GM12891 (cell line): Measurements from ENCODE around the gene NAP1L2. TPM values are rescaled to one million over a fixed set of nuclear protein-coding genes. Genes with fewer than 3 reads are reported as not detected.
"Not testable (repeated sequence)": the region's sequence is repeated elsewhere in the genome, so short reads cannot be mapped to it uniquely, and the experiment has no call there.

Source experiments
- DNase-seq: peaks from one replicate; pipeline ENCODE4 v3.0.0; 2011; ENCODE audit warnings: low spot score; ENCODE audit not compliant: insufficient read length
- FAIRE-seq: peaks from 2 replicates; lab custom pipeline; 2011; peaks lifted over from hg19 to GRCh38; lab: Jason Lieb, UNC
- PAX5 ChIP-seq: IDR thresholded peaks from 2 replicates; pipeline ENCODE4 v1.6.1; 2011; ENCODE audit warnings: low read length, moderate library complexity, mild to moderate bottlenecking; ENCODE audit not compliant: insufficient read depth, severe bottlenecking
- POLR2A ChIP-seq: IDR thresholded peaks from 2 replicates; pipeline ENCODE4 v1.6.1; 2011; ENCODE audit warnings: low read depth, low read length, control low read depth
- POLR2AphosphoS5 ChIP-seq: IDR thresholded peaks from 2 replicates; pipeline ENCODE4 v1.6.1; 2011; ENCODE audit warnings: low read depth, low read length, control low read depth
- POU2F2 ChIP-seq: IDR thresholded peaks from 2 replicates; pipeline ENCODE4 v1.6.1; 2011; ENCODE audit warnings: low read depth, mild to moderate bottlenecking, control low read depth, low read length, moderate library complexity
- SPI1 ChIP-seq: IDR thresholded peaks from 2 replicates; pipeline ENCODE4 v1.6.1; 2011; ENCODE audit warnings: low read depth, low read length, control low read depth
- TAF1 ChIP-seq: IDR thresholded peaks from 2 replicates; pipeline ENCODE4 v1.6.1; 2011; ENCODE audit warnings: low read depth, low read length, control low read depth
- polyA plus RNA-seq: library from polyadenylated mRNA; unstranded; fragments of >200 nt; gene quantifications from one replicate; pipeline ENCODE4 v1.2.1, GENCODE V29; 2012; ENCODE audit warnings: low read depth, missing spikeins, inconsistent platforms; ENCODE audit not compliant: missing spikeins

Gene NAP1L2
- polyA plus RNA-seq, result 0.04 TPM

GRCh38 chrX:73214426-73215094, at the start of gene NAP1L2:
Gene NAP1L2 (minus strand): TSS chrX:73214851. CDS start chrX:73214492, 359 bp downstream.
- FAIRE-seq (no peak), DNase-seq (no peak)
- no peak for TF ChIP-seq POLR2AphosphoS5
- TF ChIP-seq PAX5, result no peak
- TF ChIP-seq SPI1, result no peak
- no peak for TF ChIP-seq TAF1
- TF ChIP-seq POLR2A, result no peak
- no peak for TF ChIP-seq POU2F2

DNA sequence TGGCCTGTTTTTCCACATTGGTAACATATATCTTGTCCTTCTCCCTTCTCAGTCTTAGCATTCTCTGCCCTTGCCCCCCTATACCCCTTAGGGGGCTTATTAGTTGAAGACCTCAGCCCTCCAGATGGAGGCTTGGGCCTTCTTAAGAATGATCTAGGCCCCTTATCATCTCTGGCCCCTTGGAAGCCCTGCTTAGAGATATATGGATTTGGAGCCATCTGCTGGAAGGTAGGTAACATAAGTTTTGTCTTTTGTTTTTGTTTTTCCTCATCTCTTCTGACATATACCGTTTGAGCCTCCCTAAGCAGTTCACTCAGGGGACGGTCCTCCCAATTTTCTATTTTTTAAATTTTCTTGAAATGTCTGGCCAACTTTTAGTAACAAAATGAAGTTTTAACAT, 48.3 kb upstream of the NAP1L2 start:
- DNase-seq, result no peak
- TF ChIP-seq POLR2AphosphoS5, result no peak
- no peak for TF ChIP-seq POLR2A
- TF ChIP-seq PAX5, result no peak
- no peak for TF ChIP-seq TAF1
- TF ChIP-seq POU2F2, result no peak
- TF ChIP-seq SPI1, result no peak
- FAIRE-seq, result no peak

- DNase-seq (no peak), FAIRE-seq (no peak)
- TF ChIP-seq POU2F2, result no peak
- TF ChIP-seq SPI1, result no peak
- TF ChIP-seq TAF1, result no peak
- TF ChIP-seq POLR2A, result no peak
- TF ChIP-seq PAX5, result no peak
- TF ChIP-seq POLR2AphosphoS5, result no peak
Observed at GRCh38 chrX:73239242-73239641, 24.6 kb upstream of the NAP1L2 start.

- TF ChIP-seq POU2F2 (no peak), PAX5 (no peak), POLR2AphosphoS5 (no peak), TAF1 (no peak), POLR2A (no peak), SPI1 (no peak)
- DNase-seq, result no peak
- FAIRE-seq, result no peak
Observed at GRCh38 chrX:73217621-73218020, 3.0 kb upstream of the NAP1L2 start.

GRCh38 chrX:73215246-73215645, 595 bp upstream of the NAP1L2 start:
- TF ChIP-seq SPI1 (no peak), POLR2AphosphoS5 (no peak), PAX5 (no peak), POU2F2 (no peak), POLR2A (no peak), TAF1 (no peak)
- DNase-seq, result no peak
- FAIRE-seq, result no peak

DNA sequence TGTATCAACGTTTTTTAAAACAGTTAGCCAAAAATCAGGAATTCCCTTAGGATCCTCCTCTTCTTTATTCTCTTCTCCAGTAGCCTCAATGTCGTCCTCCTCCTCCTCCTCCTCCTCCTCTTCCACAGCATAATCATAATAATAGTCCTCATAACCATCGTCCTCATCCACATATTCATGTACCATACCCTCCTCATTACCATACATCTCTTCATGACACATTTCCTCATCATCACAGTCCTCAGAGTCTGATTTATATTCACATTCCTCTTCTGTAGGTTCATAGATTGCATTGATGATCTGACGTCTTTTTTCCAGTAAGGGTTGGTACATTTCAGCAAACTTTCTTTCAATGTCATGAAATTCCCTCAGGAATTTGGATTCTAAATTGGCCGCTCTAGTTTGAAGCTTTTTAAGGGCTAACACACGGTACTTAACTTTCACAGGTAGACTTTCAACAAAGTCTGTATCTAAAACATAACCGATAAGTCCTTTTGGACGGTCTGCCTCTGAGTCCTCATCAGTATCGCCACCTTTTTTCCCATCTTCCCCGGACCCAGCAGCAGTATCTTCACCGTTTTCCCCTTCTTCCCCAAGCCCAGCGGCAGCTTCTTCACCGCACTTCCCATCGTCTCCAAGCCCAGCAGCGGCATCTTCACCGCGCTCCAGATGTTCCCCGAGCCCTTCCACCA, 771 bp downstream of the NAP1L2 start:
- TF ChIP-seq PAX5 (no peak), TAF1 (no peak)
- no peak for FAIRE-seq
- DNase-seq, result no peak

- TF ChIP-seq PAX5, result no peak
- TF ChIP-seq TAF1, result no peak
- no peak for TF ChIP-seq POLR2AphosphoS5
- no peak for FAIRE-seq
- no peak for DNase-seq
Observed at GRCh38 chrX:73206366-73206765, 8.3 kb downstream of the NAP1L2 start.

- DNase-seq (no peak), FAIRE-seq (no peak)
- TF ChIP-seq POLR2A (no peak), POU2F2 (no peak), PAX5 (no peak), POLR2AphosphoS5 (no peak), TAF1 (no peak)
Observed at GRCh38 chrX:73182502-73183114, 32.0 kb downstream of the NAP1L2 start.

- not testable (repeated sequence) for FAIRE-seq
Observed at GRCh38 chrX:73168945-73169344, 45.7 kb downstream of the NAP1L2 start.

More at GRCh38 chrX:73168945-73169344, 45.7 kb downstream of the NAP1L2 start:
- DNase-seq, result not testable (repeated sequence)
